ENCODE measurements around the gene ZNF584. TPM values are rescaled to one million over a fixed set of nuclear protein-coding genes. Genes with fewer than 3 reads are reported as not detected.
"Not testable (repeated sequence)": the region's sequence is repeated elsewhere in the genome, so short reads cannot be mapped to it uniquely, and the experiment has no call there.

The ZNF584 gene
- total RNA-seq, 1 experiment from 2014 or later, result 3.7 TPM

DNA sequence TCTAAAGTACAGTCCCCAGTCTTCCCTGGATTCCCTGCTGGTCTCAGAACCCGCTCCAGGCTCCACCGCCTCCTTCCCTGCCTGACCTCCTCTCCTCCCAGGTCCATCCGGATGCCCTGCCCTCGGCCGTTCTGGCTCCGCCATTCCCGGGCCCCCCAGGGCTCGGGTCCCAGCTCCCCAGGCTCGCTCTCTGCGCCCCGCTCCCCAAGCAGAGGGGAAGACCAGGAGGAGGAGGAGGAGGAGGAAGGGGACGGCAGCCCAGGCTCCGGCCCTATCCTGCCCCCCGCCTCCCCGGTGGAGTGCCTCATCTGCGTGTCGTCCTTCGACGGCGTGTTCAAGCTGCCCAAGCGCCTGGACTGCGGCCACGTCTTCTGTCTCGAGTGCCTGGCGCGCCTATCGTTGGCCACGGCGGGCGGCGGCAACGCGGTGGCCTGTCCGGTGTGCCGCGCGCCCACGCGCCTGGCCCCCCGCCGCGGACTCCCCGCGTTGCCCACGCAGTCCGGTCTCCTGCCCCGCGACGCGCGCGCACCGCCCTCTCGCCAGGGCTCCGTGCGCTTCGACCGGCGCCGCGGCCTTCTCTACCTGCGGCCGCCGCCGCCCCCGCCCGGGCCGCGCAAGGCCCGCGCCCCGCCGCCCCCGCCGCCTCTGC, 12.3 kb upstream of the ZNF584 start:
- peaks cover 19% of the 10 kb centered on the region for H3K36me3 ChIP-seq (replicated peaks; ENCODE audit: control insufficient read depth, insufficient read depth, low read length)
- H3K27me3 ChIP-seq (ENCODE audit: control insufficient read depth, insufficient read depth, low read length), result peaks cover 23% of the 10 kb centered on the region
- peak overlapping the region; percentile 40 for H3K4me3 ChIP-seq (ENCODE audit: insufficient read depth, low read depth, low read length)
- peak; percentile 81 for DNase-seq

DNA sequence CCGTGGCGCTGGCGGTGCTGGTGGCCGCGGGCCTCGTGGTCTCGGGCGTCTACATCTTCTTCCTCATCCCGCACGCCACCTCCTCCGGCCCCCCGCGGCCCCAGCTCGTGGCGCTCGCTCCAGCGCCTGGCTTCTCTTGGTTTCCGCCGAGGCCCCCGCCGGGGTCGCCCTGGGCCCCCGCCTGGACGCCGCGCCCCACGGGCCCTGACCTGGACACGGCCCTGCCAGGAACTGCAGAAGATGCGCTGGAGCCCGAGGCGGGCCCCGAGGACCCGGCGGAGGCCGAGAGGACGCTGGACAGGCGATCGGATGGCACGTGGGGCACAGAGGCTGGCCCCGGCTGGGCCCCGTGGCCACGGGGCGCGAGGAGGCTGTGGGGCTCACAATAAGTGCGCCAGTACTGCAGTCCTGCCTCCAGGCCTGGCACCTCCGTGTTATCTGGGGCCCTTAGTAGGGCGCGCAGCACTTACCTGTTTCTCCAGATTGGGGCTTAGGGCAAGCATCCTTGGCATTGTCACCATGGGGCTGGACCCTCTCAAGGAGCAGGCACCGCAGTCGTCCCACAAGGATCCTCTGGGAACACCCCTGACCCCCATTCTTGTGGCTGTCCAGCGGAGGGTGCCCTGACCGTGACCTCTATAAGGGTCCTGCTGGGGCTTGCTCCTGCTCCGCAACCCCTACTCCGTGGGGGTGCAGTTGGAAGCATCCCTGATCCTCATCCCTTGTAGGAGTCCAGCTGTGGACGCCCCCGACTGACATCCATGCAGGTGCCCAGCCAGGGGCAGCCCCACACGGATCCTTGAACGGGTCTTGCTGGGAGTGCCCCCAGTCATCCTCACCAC, 11.5 kb upstream of the ZNF584 start:
- H3K27me3 ChIP-seq (ENCODE audit: control insufficient read depth, insufficient read depth, low read length), result peaks cover 23% of the 10 kb centered on the region
- peak; percentile 77 for DNase-seq
- peaks cover 18% of the 10 kb centered on the region for H3K36me3 ChIP-seq (replicated peaks; ENCODE audit: control insufficient read depth, insufficient read depth, low read length)
- H3K4me3 ChIP-seq (ENCODE audit: insufficient read depth, low read depth, low read length), result no peak overlapping the region; the same call in 1 of the 2 replicates

DNA sequence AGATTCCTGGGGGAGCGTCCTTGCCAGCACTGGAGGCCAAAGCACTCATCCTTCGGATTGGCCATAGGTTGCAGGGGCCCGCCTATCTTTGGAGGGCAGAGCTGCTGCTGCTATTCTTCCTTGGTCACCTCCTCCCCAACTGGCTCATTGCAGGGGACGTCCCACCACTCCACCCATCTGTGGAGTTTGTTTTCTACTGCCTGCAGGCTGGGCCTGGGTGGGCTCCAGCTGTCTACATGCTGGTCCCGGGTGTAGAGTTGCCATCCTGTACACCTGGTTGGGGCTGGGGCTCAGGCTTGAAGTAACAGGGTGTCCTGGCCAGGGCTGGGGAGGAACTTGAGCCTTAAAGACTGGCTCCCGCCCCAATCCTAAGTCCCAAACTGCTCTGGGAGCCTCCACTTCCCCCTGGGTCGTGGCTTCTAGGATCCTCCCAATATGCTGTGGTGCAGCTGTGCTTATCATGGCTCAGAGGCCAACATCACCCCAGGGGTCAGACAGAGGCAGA, 10.9 kb upstream of the ZNF584 start:
- Histone ChIP-seq H3K36me3 (replicated peaks; ENCODE audit: control insufficient read depth, insufficient read depth, low read length) (peaks cover 15% of the 10 kb centered on the region), H3K27me3 (ENCODE audit: control insufficient read depth, insufficient read depth, low read length) (peaks cover 23% of the 10 kb centered on the region), H3K4me3 (ENCODE audit: insufficient read depth, low read depth, low read length) (no peak overlapping the region)
- no peak for DNase-seq

DNA sequence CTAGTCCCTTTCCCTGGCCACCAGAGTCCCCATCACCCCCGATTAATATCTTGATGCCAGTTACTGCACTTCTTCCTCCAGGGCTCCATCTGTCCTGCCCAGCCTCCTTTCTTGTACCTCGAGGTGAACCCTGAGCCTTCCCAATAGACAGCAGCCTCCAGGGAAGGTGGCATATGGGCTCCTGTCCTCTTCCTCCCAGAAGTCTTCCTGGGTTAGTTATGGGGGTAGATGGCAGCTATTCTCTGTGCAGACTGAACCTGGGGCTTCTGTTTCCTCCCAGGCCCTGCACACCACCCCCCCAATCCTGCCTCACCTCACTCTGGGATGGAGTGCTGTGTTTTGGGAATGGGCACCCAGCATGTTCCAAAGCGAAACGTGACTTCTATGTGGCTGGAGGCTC, 10.4 kb upstream of the ZNF584 start:
- no peak overlapping the region for H3K4me3 ChIP-seq (ENCODE audit: insufficient read depth, low read depth, low read length)

DNA sequence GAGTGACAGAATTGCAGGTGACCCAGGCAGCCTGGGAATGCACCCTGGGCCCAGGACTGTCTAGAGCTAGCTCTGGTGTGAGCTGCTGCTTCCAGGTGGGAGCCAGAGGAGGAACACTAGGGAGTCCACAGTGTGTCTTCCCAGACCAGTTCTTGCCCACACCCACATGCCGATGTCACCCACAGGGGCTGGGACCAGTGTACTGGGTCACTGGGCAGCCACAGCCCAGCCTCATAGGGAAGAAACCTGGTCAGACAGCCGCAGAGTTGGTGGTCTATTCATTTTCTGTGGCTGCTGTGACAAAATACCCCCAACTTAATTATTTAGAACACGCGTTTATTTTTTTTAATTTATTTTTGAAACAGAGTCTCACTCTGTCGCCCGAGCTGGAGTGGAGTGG, 9.9 kb upstream of the ZNF584 start:
- Histone ChIP-seq H3K4me3 (ENCODE audit: insufficient read depth, low read depth, low read length) (no peak overlapping the region), H3K27me3 (ENCODE audit: control insufficient read depth, insufficient read depth, low read length) (peaks cover 23% of the 10 kb centered on the region), H3K36me3 (replicated peaks; ENCODE audit: control insufficient read depth, insufficient read depth, low read length) (peaks cover 6% of the 10 kb centered on the region)
- DNase-seq, result no peak

More for the DNA sequence above, 10.4 kb upstream of the ZNF584 start:
- Histone ChIP-seq H3K36me3 (replicated peaks; ENCODE audit: control insufficient read depth, insufficient read depth, low read length) (peaks cover 10% of the 10 kb centered on the region), H3K27me3 (ENCODE audit: control insufficient read depth, insufficient read depth, low read length) (peaks cover 23% of the 10 kb centered on the region)
- no peak for DNase-seq

DNA sequence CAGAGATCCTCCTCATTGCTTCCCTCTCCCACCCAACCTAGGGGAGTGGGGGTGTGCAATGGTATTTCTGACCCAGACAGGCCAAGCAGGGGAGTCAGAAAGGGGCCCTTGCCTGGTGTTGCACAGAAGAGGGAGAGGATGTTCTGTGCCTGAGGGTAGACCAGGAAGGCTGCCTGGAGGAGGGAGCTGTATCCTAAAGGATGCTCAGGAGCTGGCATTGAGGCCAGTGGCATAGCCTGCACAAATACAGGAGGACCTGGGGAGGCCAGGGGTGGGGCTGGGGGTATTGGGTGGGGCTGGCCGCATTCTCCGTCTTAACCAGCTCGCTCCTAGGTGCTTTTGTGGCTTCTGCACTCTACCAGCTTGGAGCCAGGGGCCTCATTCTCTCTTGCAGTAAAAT, 8.5 kb upstream of the ZNF584 start:
- H3K36me3 ChIP-seq (replicated peaks; ENCODE audit: control insufficient read depth, insufficient read depth, low read length), result peaks cover 2% of the 10 kb centered on the region
- DNase-seq, result no peak
- H3K4me3 ChIP-seq (ENCODE audit: insufficient read depth, low read depth, low read length), result no peak overlapping the region
- H3K27me3 ChIP-seq (ENCODE audit: control insufficient read depth, insufficient read depth, low read length), result peaks cover 23% of the 10 kb centered on the region

- Histone ChIP-seq H3K4me3 (ENCODE audit: insufficient read depth, low read depth, low read length) (peak overlapping the region; percentile 69), H3K36me3 (replicated peaks; ENCODE audit: control insufficient read depth, insufficient read depth, low read length) (no peaks in the 10 kb centered on the region), H3K27me3 (ENCODE audit: control insufficient read depth, insufficient read depth, low read length) (peaks cover 23% of the 10 kb centered on the region)
- peak; percentile 54 for DNase-seq
Measured at GRCh38 chr19:58400316-58400915, 8.0 kb upstream of the ZNF584 start.

- no peaks in the 10 kb centered on the region for H3K36me3 ChIP-seq (replicated peaks; ENCODE audit: control insufficient read depth, insufficient read depth, low read length)
- H3K27me3 ChIP-seq (ENCODE audit: control insufficient read depth, insufficient read depth, low read length), result peaks cover 21% of the 10 kb centered on the region
- peak overlapping the region; percentile 80 for H3K4me3 ChIP-seq (ENCODE audit: insufficient read depth, low read depth, low read length)
- DNase-seq, result peak; percentile 100
Measured at GRCh38 chr19:58400916-58401839, 7.3 kb upstream of the ZNF584 start.

DNA sequence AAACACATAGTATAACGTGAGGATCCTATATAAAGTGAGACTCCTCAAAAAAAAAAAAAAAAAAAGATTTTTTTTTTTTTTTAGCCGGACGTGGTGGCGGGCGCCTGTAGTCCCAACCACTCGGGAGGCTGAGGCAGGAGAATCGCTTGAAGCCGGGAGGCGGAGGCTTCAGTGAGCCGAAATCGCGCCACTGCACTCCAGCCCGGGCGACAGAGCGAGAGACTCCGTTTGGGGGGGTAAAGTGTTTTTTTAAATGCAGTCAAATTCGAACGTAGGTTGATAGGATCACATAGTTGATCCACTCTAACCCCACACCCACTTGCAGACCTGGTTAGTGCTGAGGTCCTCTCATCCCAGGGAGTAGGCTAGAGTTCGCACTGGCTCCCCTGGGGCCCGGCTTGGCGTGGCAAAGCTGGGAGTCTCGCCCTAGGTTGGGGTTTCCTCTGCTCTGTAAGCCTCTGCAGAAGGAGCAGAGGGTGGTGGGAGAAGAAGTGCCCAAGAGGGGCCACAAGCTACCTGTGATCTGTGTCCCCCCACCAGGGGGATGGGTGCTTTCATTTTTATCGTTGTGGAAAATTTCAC, 6.5 kb upstream of the ZNF584 start:
- Histone ChIP-seq H3K27me3 (ENCODE audit: control insufficient read depth, insufficient read depth, low read length) (peaks cover 16% of the 10 kb centered on the region), H3K36me3 (replicated peaks; ENCODE audit: control insufficient read depth, insufficient read depth, low read length) (no peaks in the 10 kb centered on the region), H3K4me3 (ENCODE audit: insufficient read depth, low read depth, low read length) (peak overlapping the region; percentile 80)
- DNase-seq, result no peak

GRCh38 chr19:58403920-58404478, 4.5 kb upstream of the ZNF584 start:
- not testable (repeated sequence) for DNase-seq; H3K36me3 ChIP-seq (replicated peaks; ENCODE audit: control insufficient read depth, insufficient read depth, low read length); H3K4me3 ChIP-seq (ENCODE audit: insufficient read depth, low read depth, low read length)
- H3K27me3 ChIP-seq (ENCODE audit: control insufficient read depth, insufficient read depth, low read length), result peaks cover 13% of the 10 kb centered on the region

- DNase-seq, result peak; percentile 59
- no peaks in the 10 kb centered on the region for H3K36me3 ChIP-seq (replicated peaks; ENCODE audit: control insufficient read depth, insufficient read depth, low read length)
- peak overlapping the region; percentile 90; the same call in 1 of the 2 replicates for H3K4me3 ChIP-seq (ENCODE audit: insufficient read depth, low read depth, low read length)
- H3K27me3 ChIP-seq (ENCODE audit: control insufficient read depth, insufficient read depth, low read length), result peaks cover 11% of the 10 kb centered on the region
Measured at GRCh38 chr19:58406818-58407657, 1.4 kb upstream of the ZNF584 start.

GRCh38 chr19:58407658-58408151, 744 bp upstream of the ZNF584 start:
- H3K4me3 ChIP-seq (ENCODE audit: insufficient read depth, low read depth, low read length), result peak overlapping the region; percentile 90
- DNase-seq, result peak; percentile 55
- H3K27me3 ChIP-seq (ENCODE audit: control insufficient read depth, insufficient read depth, low read length), result peaks cover 11% of the 10 kb centered on the region
- H3K36me3 ChIP-seq (replicated peaks; ENCODE audit: control insufficient read depth, insufficient read depth, low read length), result no peaks in the 10 kb centered on the region

All from H7 (cell line).